ENCODE measurements around the gene ERCC4.
"Not testable (repeated sequence)": the region's sequence is repeated elsewhere in the genome, so short reads cannot be mapped to it uniquely, and the experiment has no call there.

DNA sequence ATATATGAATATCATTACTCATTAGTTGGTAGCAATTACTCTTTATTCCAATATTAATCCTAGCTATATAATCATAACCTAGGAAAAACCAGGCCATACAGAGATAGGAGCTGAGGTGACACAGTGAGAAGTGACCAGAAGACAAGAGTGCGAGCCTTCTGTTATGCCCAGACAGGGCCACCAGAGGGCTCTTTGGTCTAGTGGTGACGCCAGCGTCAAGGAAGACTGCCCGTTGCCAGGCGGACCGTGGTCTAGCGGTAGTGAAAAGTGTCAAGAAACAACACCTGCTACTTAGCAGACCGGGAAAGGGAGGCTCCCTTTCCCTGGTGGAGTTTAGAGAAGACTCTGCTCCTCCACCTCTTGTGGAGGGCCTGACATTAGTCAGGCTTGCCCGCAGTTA is 15.1 kb upstream of the ERCC4 start:
- not testable (repeated sequence) for TF ChIP-seq POLR2A (IDR thresholded peaks at IDR 0.05; ENCODE audit: low read depth, low read length); TAF1 (IDR thresholded peaks at IDR 0.05; ENCODE audit: low read depth, low read length); POLR2AphosphoS5 (IDR thresholded peaks at IDR 0.05; ENCODE audit: low read depth, low read length); POU2F2 (IDR thresholded peaks at IDR 0.05; ENCODE audit: low read depth, low read length); SPI1 (IDR thresholded peaks at IDR 0.05; ENCODE audit: low read depth, low read length); PAX5 (IDR thresholded peaks at IDR 0.05; ENCODE audit: insufficient read depth, low read length, severe bottlenecking)

Data from GM12891 (cell line).